Muscle of leg (tissue), 11 donors: ENCODE results near the gene ZNF212. TPM values are rescaled to one million over a fixed set of nuclear protein-coding genes. Genes with fewer than 3 reads are reported as not detected.

Experiments used
- DNase-seq: peaks from one replicate; pipeline ENCODE4 v3.0.0; 2013
- H3K27ac ChIP-seq: one replicate; pipeline ENCODE4 v1.5.1; 2013; ENCODE audit warnings: mild to moderate bottlenecking, low read length, control low read depth
- H3K27me3 ChIP-seq: one replicate; pipeline ENCODE4 v1.6.1; 2013; ENCODE audit warnings: low read length; ENCODE audit not compliant: control insufficient read depth, insufficient read depth
- H3K36me3 ChIP-seq: one replicate; pipeline ENCODE4 v1.6.1; 2013; ENCODE audit warnings: low read length; ENCODE audit not compliant: control insufficient read depth, insufficient read depth
- H3K4me1 ChIP-seq: one replicate; pipeline ENCODE4 v1.6.1; 2013; ENCODE audit warnings: low read length; ENCODE audit not compliant: control insufficient read depth, insufficient read depth
- H3K4me3 ChIP-seq: one replicate; pipeline ENCODE4 v1.5.1; 2013; ENCODE audit warnings: low read length, control low read depth
- H3K9me3 ChIP-seq: replicated peaks from 2 replicates; pipeline ENCODE4 v1.6.1; 2013; ENCODE audit warnings: low read depth, low read length; ENCODE audit not compliant: control insufficient read depth
- WGBS: methylation state at CpG from one replicate; pipeline ENCODE4 v1.1.5; 2013; ENCODE audit warnings: missing lambda C conversion rate; ENCODE audit not compliant: insufficient coverage; 5-methylcytosine and 5-hydroxymethylcytosine counted together
- polyA plus RNA-seq, 8 donors: library from polyadenylated mRNA; unstranded; fragments of 120-200 nt; gene quantifications; one replicate each; pipeline versions ENCODE4 v1.2.1 to v1.2.3, GENCODE V29; 2013; ENCODE audit warnings: inconsistent platforms in 1 of 8, low replicate concordance in 1 of 8; ENCODE audit not compliant: insufficient read length in 8 of 8, insufficient read depth in 1 of 8
- total RNA-seq: library from RNA; stranded (reverse); fragments of 120-200 nt; gene quantifications from one replicate; pipeline ENCODE4 v1.2.4, GENCODE V29; 2013

The ZNF212 gene
- total and polyA plus RNA-seq, 9 donors: 5.4 to 11.8 (median 10.2) TPM

- H3K27ac ChIP-seq: no peak overlapping the region
- peaks cover 61% of the 10 kb centered on the region for H3K36me3 ChIP-seq
- H3K9me3 ChIP-seq: no peaks in the 10 kb centered on the region
- H3K4me3 ChIP-seq: no peak overlapping the region
- 86% methylated on average over 6 of the region's 6 CpGs for WGBS
- no peak for DNase-seq
- H3K4me1 ChIP-seq: peaks cover 17% of the 10 kb centered on the region
- no peaks in the 10 kb centered on the region for H3K27me3 ChIP-seq
Measured at GRCh38 chr7:149199234-149199995, 40.0 kb upstream of the ZNF212 start.

GRCh38 chr7:149202831-149203231 lies 36.6 kb upstream of the ZNF212 start:
- no peaks in the 10 kb centered on the region for H3K27me3 ChIP-seq
- H3K27ac ChIP-seq: no peak overlapping the region
- 90% methylated on average over 4 of the region's 6 CpGs for WGBS
- no peak for DNase-seq
- H3K4me1 ChIP-seq: no peaks in the 10 kb centered on the region
- H3K9me3 ChIP-seq: no peaks in the 10 kb centered on the region
- H3K4me3 ChIP-seq: no peak overlapping the region
- H3K36me3 ChIP-seq: peaks cover 85% of the 10 kb centered on the region

GRCh38 chr7:149205690-149206381 lies 33.6 kb upstream of the ZNF212 start:
- whole genome bisulfite sequencing: 80% methylated on average over 12 of the region's 18 CpGs
- no peak for DNase-seq

GRCh38 chr7:149207324-149208035 lies 32.0 kb upstream of the ZNF212 start:
- Histone ChIP-seq H3K9me3 (no peaks in the 10 kb centered on the region), H3K27me3 (no peaks in the 10 kb centered on the region), H3K4me3 (no peak overlapping the region), H3K36me3 (peaks cover 86% of the 10 kb centered on the region), H3K27ac (no peak overlapping the region), H3K4me1 (no peaks in the 10 kb centered on the region)
- no peak for DNase-seq
- WGBS: 89% methylated on average over 31 of the region's 35 CpGs

More at GRCh38 chr7:149205690-149206381, 33.6 kb upstream of the ZNF212 start:
- Histone ChIP-seq H3K4me1 (no peaks in the 10 kb centered on the region), H3K4me3 (no peak overlapping the region), H3K9me3 (no peaks in the 10 kb centered on the region), H3K27ac (no peak overlapping the region), H3K36me3 (peaks cover 84% of the 10 kb centered on the region), H3K27me3 (no peaks in the 10 kb centered on the region)

- 59% methylated on average over 4 of the region's 7 CpGs for WGBS
- H3K36me3 ChIP-seq: peaks cover 86% of the 10 kb centered on the region
- H3K27me3 ChIP-seq: no peaks in the 10 kb centered on the region
- no peak overlapping the region for H3K27ac ChIP-seq
- H3K4me3 ChIP-seq: no peak overlapping the region
- H3K9me3 ChIP-seq: no peaks in the 10 kb centered on the region
- no peak for DNase-seq
- H3K4me1 ChIP-seq: no peaks in the 10 kb centered on the region
Measured at GRCh38 chr7:149209518-149210269, 29.8 kb upstream of the ZNF212 start.

GRCh38 chr7:149210551-149210950 lies 28.9 kb upstream of the ZNF212 start:
- no peaks in the 10 kb centered on the region for H3K4me1 ChIP-seq
- 87% methylated on average over 10 of the region's 11 CpGs for WGBS
- H3K9me3 ChIP-seq: no peaks in the 10 kb centered on the region
- no peak overlapping the region for H3K4me3 ChIP-seq
- H3K36me3 ChIP-seq: peaks cover 89% of the 10 kb centered on the region
- no peak for DNase-seq
- H3K27ac ChIP-seq: no peak overlapping the region
- no peaks in the 10 kb centered on the region for H3K27me3 ChIP-seq

- Histone ChIP-seq H3K27me3 (no peaks in the 10 kb centered on the region), H3K4me3 (no peak overlapping the region), H3K27ac (no peak overlapping the region), H3K9me3 (no peaks in the 10 kb centered on the region), H3K36me3 (peaks cover 93% of the 10 kb centered on the region), H3K4me1 (no peaks in the 10 kb centered on the region)
- DNase-seq: no peak
- 80% methylated on average over 5 of the region's 7 CpGs for WGBS
Measured at GRCh38 chr7:149214020-149214720, 25.3 kb upstream of the ZNF212 start.

GRCh38 chr7:149216402-149216801 lies 23.0 kb upstream of the ZNF212 start:
- Histone ChIP-seq H3K27ac (no peak overlapping the region), H3K4me3 (no peak overlapping the region), H3K27me3 (no peaks in the 10 kb centered on the region), H3K9me3 (no peaks in the 10 kb centered on the region), H3K36me3 (peaks cover 84% of the 10 kb centered on the region), H3K4me1 (no peaks in the 10 kb centered on the region)
- no CpG with 5 or more reads among the region's 2 CpGs for WGBS
- no peak for DNase-seq

- 84% methylated on average over 6 of the region's 6 CpGs for whole genome bisulfite sequencing
- Histone ChIP-seq H3K4me1 (no peaks in the 10 kb centered on the region), H3K4me3 (no peak overlapping the region), H3K27me3 (no peaks in the 10 kb centered on the region), H3K36me3 (peaks cover 78% of the 10 kb centered on the region), H3K9me3 (no peaks in the 10 kb centered on the region), H3K27ac (no peak overlapping the region)
- no peak for DNase-seq
Measured at GRCh38 chr7:149217570-149217969, 21.9 kb upstream of the ZNF212 start.
